ENCODE results near the gene RGS6. TPM values are rescaled to one million over a fixed set of nuclear protein-coding genes. Genes with fewer than 3 reads are reported as not detected.

Gene RGS6
- total and polyA plus RNA-seq, 2 experiments from 2014 or later: not detected

DNA sequence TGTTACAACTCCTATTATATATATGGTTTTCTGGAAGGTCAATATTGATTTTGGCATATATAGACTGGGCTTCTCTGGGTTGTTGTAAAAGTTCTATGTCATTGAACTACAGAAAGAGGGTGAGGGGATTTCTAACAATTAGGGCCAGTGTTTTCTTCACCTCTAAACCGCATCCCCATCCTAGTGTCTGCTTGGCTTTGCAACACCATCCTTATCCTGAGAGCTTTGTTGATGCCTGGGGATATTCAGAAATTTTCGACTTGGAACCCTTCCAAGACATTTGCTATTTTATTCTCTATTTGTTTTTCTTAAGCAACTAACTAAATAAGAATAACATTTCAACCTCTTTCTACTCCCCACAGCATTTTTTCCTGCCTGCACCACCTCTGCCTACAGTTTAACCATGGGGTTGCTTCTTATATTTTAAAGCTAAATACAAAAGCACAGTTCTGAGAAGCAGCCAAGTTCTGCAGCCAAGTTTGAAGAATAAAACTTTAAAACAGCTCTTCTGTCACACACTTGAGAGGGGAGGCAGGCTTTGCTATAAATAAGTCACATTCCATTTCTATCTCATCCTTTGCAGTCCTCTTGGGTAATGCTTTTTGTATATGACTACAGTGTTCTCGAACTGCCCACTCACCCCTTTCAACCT, 53.4 kb downstream of the RGS6 start:
- Histone ChIP-seq H3K9ac (no peak overlapping the region), H3K79me2 (ENCODE audit: insufficient read depth) (no peaks in the 10 kb centered on the region), H3K4me1 (ENCODE audit: insufficient read depth) (no peaks in the 10 kb centered on the region), H3K4me3 (no peak overlapping the region), H3K36me3 (ENCODE audit: low read depth) (no peaks in the 10 kb centered on the region), H2AFZ (no peak overlapping the region), H3K4me2 (ENCODE audit: unreplicated experiment) (no peak overlapping the region), H4K20me1 (ENCODE audit: insufficient read depth) (no peaks in the 10 kb centered on the region), H3K9me3 (ENCODE audit: low read depth) (no peaks in the 10 kb centered on the region), H3K9me2 (ENCODE audit: insufficient read depth) (no peaks in the 10 kb centered on the region), H3F3A (ENCODE audit: insufficient read depth) (no peaks in the 10 kb centered on the region), H3K27me3 (replicated peaks; ENCODE audit: insufficient read depth) (no peaks in the 10 kb centered on the region), H3K27ac (no peak overlapping the region)
- WGBS, 2 experiments (ENCODE audit: low coverage in 1 of 2, low lambda C conversion rate in 2 of 2, missing lambda C conversion rate in 2 of 2): 1 to 4% methylated on average over 3 of the region's 3 CpGs
- TF ChIP-seq EZH2 (IDR thresholded peaks at IDR 0.05; ENCODE audit: insufficient read depth, poor library complexity, severe bottlenecking) (no peak), EZH2phosphoT487 (IDR thresholded peaks at IDR 0.05; ENCODE audit: insufficient read depth, low read depth) (no peak)
- no peak for DNase-seq
- in situ Hi-C loops (cut with MboI): no loop called here

DNA sequence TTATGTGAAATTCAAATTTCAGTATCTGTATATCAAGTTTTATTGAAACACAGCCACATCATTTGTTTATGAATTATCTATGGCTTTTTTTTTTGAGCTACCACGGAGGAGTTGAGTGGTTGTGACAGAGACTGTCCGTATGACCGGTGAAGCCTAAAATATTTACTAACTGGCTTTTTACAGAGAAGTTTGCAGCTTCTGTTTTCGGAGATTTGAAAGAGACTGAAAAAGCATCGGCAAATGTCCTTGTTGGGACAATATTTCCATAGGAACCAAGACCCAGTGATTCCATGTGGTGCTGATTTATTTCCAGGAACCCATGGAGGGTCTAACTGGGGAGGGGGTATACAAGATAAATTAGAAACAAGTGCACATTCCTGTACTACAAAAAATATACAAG, 56.2 kb downstream of the RGS6 start:
- H2AFZ ChIP-seq: no peak overlapping the region
- TF ChIP-seq EZH2phosphoT487 (IDR thresholded peaks at IDR 0.05; ENCODE audit: insufficient read depth, low read depth) (no peak), EZH2 (IDR thresholded peaks at IDR 0.05; ENCODE audit: insufficient read depth, poor library complexity, severe bottlenecking) (no peak)
- no peaks in the 10 kb centered on the region for H4K20me1 ChIP-seq (ENCODE audit: insufficient read depth)
- no peak for DNase-seq
- H3K9me2 ChIP-seq (ENCODE audit: insufficient read depth): no peaks in the 10 kb centered on the region
- no peaks in the 10 kb centered on the region for H3K4me1 ChIP-seq (ENCODE audit: insufficient read depth)
- in situ Hi-C loops (cut with MboI): no loop called here
- no peak overlapping the region for H3K9ac ChIP-seq
- H3K4me2 ChIP-seq (ENCODE audit: unreplicated experiment): no peak overlapping the region
- no peaks in the 10 kb centered on the region for H3K9me3 ChIP-seq (ENCODE audit: low read depth)
- no peaks in the 10 kb centered on the region for H3K79me2 ChIP-seq (ENCODE audit: insufficient read depth)
- H3K4me3 ChIP-seq: no peak overlapping the region
- H3K27ac ChIP-seq: no peak overlapping the region
- H3K36me3 ChIP-seq (ENCODE audit: low read depth): no peaks in the 10 kb centered on the region
- H3K27me3 ChIP-seq (replicated peaks; ENCODE audit: insufficient read depth): no peaks in the 10 kb centered on the region
- 14 to 16% methylated on average over 5 of the region's 5 CpGs for WGBS, 2 experiments (ENCODE audit: low coverage in 1 of 2, low lambda C conversion rate in 2 of 2, missing lambda C conversion rate in 2 of 2)
- no peaks in the 10 kb centered on the region for H3F3A ChIP-seq (ENCODE audit: insufficient read depth)

DNA sequence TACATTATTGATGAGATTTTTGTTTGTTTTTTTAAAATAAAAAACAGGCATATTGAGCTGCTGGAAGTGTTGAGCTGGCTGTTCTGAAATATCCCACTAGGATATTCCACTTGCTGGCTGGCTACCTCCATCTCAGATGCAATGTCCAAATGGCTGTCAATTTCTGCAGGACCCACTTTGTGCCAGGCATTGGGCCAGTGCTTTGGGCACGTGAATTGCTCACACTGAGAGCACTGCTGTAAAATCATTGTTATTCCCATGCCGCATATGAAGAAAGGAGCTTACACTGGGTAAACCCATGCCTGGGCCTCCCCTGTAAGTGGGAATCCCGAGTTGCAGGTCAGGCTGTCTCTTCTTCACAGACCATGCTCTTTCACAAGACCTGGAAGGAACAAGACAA, 56.7 kb downstream of the RGS6 start:
- no peaks in the 10 kb centered on the region for H3K79me2 ChIP-seq (ENCODE audit: insufficient read depth)
- no peaks in the 10 kb centered on the region for H3K9me3 ChIP-seq (ENCODE audit: low read depth)
- DNase-seq: no peak
- no peak for TF ChIP-seq EZH2phosphoT487 (IDR thresholded peaks at IDR 0.05; ENCODE audit: insufficient read depth, low read depth)
- TF ChIP-seq EZH2 (IDR thresholded peaks at IDR 0.05; ENCODE audit: insufficient read depth, poor library complexity, severe bottlenecking): no peak
- H3F3A ChIP-seq (ENCODE audit: insufficient read depth): no peaks in the 10 kb centered on the region
- no peak overlapping the region for H3K9ac ChIP-seq
- no peak overlapping the region for H3K4me2 ChIP-seq (ENCODE audit: unreplicated experiment)
- no peaks in the 10 kb centered on the region for H3K36me3 ChIP-seq (ENCODE audit: low read depth)
- no peaks in the 10 kb centered on the region for H3K9me2 ChIP-seq (ENCODE audit: insufficient read depth)
- no peaks in the 10 kb centered on the region for H4K20me1 ChIP-seq (ENCODE audit: insufficient read depth)
- no peaks in the 10 kb centered on the region for H3K27me3 ChIP-seq (replicated peaks; ENCODE audit: insufficient read depth)
- no peak overlapping the region for H3K4me3 ChIP-seq
- no peak overlapping the region for H2AFZ ChIP-seq
- in situ Hi-C loops (cut with MboI): no loop called here
- no peak overlapping the region for H3K27ac ChIP-seq
- H3K4me1 ChIP-seq (ENCODE audit: insufficient read depth): no peaks in the 10 kb centered on the region
- 20 to 22% methylated on average over 3 of the region's 3 CpGs for WGBS, 2 experiments (ENCODE audit: low coverage in 1 of 2, low lambda C conversion rate in 2 of 2, missing lambda C conversion rate in 2 of 2)

DNA sequence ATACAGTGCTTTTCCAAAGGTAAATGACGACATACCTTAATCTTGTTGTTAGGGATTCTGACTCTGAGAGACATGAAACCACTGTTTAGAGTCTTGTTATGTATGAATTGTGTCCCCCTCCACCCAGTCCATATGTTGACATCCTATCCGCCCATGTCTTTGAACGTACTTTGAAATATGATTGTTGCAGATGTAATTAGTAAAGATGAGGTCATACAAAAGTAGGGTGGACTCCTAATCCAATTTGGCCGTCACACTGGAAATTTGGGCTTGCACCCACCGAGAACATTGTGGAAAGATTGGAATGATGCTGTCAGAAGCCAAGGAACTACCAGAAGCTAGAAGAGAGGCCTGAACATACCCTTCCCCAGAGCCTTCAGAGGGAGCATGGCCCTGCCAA, 62.2 kb downstream of the RGS6 start:
- WGBS, 2 experiments (ENCODE audit: low coverage in 1 of 2, low lambda C conversion rate in 2 of 2, missing lambda C conversion rate in 2 of 2): 7 to 14% methylated on average over 5 of the region's 5 CpGs
- Histone ChIP-seq H3K4me2 (ENCODE audit: unreplicated experiment) (no peak overlapping the region), H4K20me1 (ENCODE audit: insufficient read depth) (no peaks in the 10 kb centered on the region), H3K27me3 (replicated peaks; ENCODE audit: insufficient read depth) (no peaks in the 10 kb centered on the region), H3K9me3 (ENCODE audit: low read depth) (no peaks in the 10 kb centered on the region), H3K36me3 (ENCODE audit: low read depth) (no peaks in the 10 kb centered on the region), H3K4me1 (ENCODE audit: insufficient read depth) (no peaks in the 10 kb centered on the region), H3K9ac (no peak overlapping the region), H3K27ac (no peak overlapping the region), H3K9me2 (ENCODE audit: insufficient read depth) (no peaks in the 10 kb centered on the region), H3K4me3 (no peak overlapping the region), H2AFZ (no peak overlapping the region), H3F3A (ENCODE audit: insufficient read depth) (no peaks in the 10 kb centered on the region), H3K79me2 (ENCODE audit: insufficient read depth) (no peaks in the 10 kb centered on the region)
- TF ChIP-seq EZH2 (IDR thresholded peaks at IDR 0.05; ENCODE audit: insufficient read depth, poor library complexity, severe bottlenecking) (no peak), EZH2phosphoT487 (IDR thresholded peaks at IDR 0.05; ENCODE audit: insufficient read depth, low read depth) (no peak)
- DNase-seq: no peak
- in situ Hi-C loops (cut with MboI): no loop called here

DNA sequence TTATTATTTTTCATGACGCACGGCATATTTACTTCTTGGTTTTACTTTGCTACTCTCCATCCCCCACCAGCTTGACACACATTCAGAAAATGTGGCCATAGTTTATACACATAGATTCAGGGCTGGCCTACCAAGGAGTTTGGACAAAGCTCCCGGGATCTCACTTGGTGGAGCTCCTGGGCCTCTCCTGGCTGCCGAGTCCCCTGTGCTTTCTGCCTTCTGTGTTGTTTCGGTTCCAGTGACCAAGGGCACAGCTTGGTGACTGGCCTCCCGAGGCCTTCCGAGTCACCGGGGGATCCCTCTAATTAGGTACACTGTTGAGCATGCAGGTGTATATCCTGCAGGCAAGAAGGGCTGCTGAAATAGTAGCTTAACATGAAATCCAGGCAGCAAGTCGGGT, 63.5 kb downstream of the RGS6 start:
- Histone ChIP-seq H3K27ac (no peak overlapping the region), H3F3A (ENCODE audit: insufficient read depth) (no peaks in the 10 kb centered on the region), H3K36me3 (ENCODE audit: low read depth) (no peaks in the 10 kb centered on the region), H3K9ac (no peak overlapping the region), H3K27me3 (replicated peaks; ENCODE audit: insufficient read depth) (no peaks in the 10 kb centered on the region), H3K9me3 (ENCODE audit: low read depth) (no peaks in the 10 kb centered on the region), H3K79me2 (ENCODE audit: insufficient read depth) (no peaks in the 10 kb centered on the region), H4K20me1 (ENCODE audit: insufficient read depth) (no peaks in the 10 kb centered on the region), H3K4me2 (ENCODE audit: unreplicated experiment) (no peak overlapping the region), H3K4me3 (no peak overlapping the region), H3K9me2 (ENCODE audit: insufficient read depth) (no peaks in the 10 kb centered on the region), H2AFZ (no peak overlapping the region), H3K4me1 (ENCODE audit: insufficient read depth) (no peaks in the 10 kb centered on the region)
- 57 to 62% methylated on average over 9 of the region's 9 CpGs for WGBS, 2 experiments (ENCODE audit: low coverage in 1 of 2, low lambda C conversion rate in 2 of 2, missing lambda C conversion rate in 2 of 2)
- no peak for DNase-seq
- in situ Hi-C loops (cut with MboI): no loop called here
- TF ChIP-seq EZH2 (IDR thresholded peaks at IDR 0.05; ENCODE audit: insufficient read depth, poor library complexity, severe bottlenecking) (no peak), EZH2phosphoT487 (IDR thresholded peaks at IDR 0.05; ENCODE audit: insufficient read depth, low read depth) (no peak)
